Thymus (tissue), 11 donors: Measurements from ENCODE around the gene BUD31. TPM values are rescaled to one million over a fixed set of nuclear protein-coding genes. Genes with fewer than 3 reads are reported as not detected.

ENCODE experiments used
- DNase-seq, 9 donors: peaks; one replicate each; pipeline ENCODE4 v3.0.0-alpha.2; 2013; ENCODE audit warnings: low spot score in 9 of 9, low read depth in 6 of 9, missing footprints in 1 of 9
- H3K27ac ChIP-seq, 2 donors: one replicate each; pipeline ENCODE4 v1.5.1; 2013; ENCODE audit warnings: control low read depth in 1 of 2, low read depth in 1 of 2, low read length in 1 of 2, mild to moderate bottlenecking in 1 of 2, moderate library complexity in 1 of 2
- H3K27me3 ChIP-seq, 2 donors: one replicate each; pipeline ENCODE4 v1.5.1; 2013; ENCODE audit warnings: low read length in 1 of 2; ENCODE audit not compliant: control insufficient read depth in 2 of 2, insufficient read depth in 1 of 2
- H3K36me3 ChIP-seq, 2 donors: one replicate each; pipeline ENCODE4 v1.5.1; 2013; ENCODE audit warnings: low read length in 1 of 2, mild to moderate bottlenecking in 1 of 2, moderate library complexity in 1 of 2; ENCODE audit not compliant: control insufficient read depth in 2 of 2, insufficient read depth in 2 of 2
- H3K4me1 ChIP-seq, 2 donors: one replicate each; pipeline ENCODE4 v1.5.1; 2013; ENCODE audit warnings: low read length in 2 of 2; ENCODE audit not compliant: control insufficient read depth in 2 of 2, insufficient read depth in 2 of 2
- H3K4me3 ChIP-seq, 2 donors: one replicate each; pipeline ENCODE4 v1.5.1; 2013; ENCODE audit warnings: low read length in 2 of 2, control low read depth in 1 of 2, mild to moderate bottlenecking in 1 of 2
- H3K9me3 ChIP-seq, 2 donors: one replicate each; pipeline ENCODE4 v1.5.1; 2013; ENCODE audit warnings: low read length in 1 of 2, mild to moderate bottlenecking in 1 of 2; ENCODE audit not compliant: control insufficient read depth in 2 of 2, insufficient read depth in 1 of 2
- WGBS: extraction: QIAGEN DNeasy Blood & Tissue Kit; methylation state at CpG from one replicate; pipeline ENCODE4 v1.1.7; 2013; 5-methylcytosine and 5-hydroxymethylcytosine counted together
- polyA plus RNA-seq: library from polyadenylated mRNA; stranded (reverse); fragments of 200-250 nt; gene quantifications from one replicate; pipeline ENCODE4 v1.2.3, GENCODE V29; 2013
- total RNA-seq: library from RNA; stranded (reverse); fragments of 120-200 nt; gene quantifications from one replicate; pipeline ENCODE4 v1.2.4, GENCODE V29; 2013
- donor health status: healthy.

BUD31 gene
- total and polyA plus RNA-seq, 2 donors: 102 to 123 TPM

DNA sequence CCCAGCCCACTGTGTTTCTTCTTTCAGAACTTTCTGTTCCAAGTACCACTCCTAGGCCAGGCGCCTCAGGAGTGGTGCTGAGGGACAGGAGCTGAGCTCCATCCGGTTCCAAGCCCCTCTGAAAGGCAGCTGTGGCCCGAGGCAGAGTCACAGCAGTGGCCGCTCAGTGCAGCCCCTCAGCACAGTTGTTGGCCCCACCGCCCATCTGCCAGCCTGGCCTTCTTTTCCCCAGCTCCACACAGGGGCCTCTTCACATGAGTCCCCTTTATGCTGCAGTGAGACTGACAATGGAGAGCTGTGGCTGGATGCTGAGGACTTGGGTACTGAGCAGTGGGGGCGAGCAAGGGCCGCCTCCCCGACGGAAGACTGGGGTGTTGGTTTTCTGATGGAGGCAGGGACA lies 9.5 kb downstream of the BUD31 start:
- Histone ChIP-seq H3K4me1 (no peaks in the 10 kb centered on the region), H3K4me3 (no peak overlapping the region), H3K9me3 (no peaks in the 10 kb centered on the region), H3K27me3 (no peaks in the 10 kb centered on the region), H3K27ac (no peak overlapping the region), H3K36me3 (peaks cover 74 to 77% of the 10 kb centered on the region in 2 donors)
- no peak for DNase-seq
- WGBS: 97% methylated on average over 9 of the region's 9 CpGs

DNA sequence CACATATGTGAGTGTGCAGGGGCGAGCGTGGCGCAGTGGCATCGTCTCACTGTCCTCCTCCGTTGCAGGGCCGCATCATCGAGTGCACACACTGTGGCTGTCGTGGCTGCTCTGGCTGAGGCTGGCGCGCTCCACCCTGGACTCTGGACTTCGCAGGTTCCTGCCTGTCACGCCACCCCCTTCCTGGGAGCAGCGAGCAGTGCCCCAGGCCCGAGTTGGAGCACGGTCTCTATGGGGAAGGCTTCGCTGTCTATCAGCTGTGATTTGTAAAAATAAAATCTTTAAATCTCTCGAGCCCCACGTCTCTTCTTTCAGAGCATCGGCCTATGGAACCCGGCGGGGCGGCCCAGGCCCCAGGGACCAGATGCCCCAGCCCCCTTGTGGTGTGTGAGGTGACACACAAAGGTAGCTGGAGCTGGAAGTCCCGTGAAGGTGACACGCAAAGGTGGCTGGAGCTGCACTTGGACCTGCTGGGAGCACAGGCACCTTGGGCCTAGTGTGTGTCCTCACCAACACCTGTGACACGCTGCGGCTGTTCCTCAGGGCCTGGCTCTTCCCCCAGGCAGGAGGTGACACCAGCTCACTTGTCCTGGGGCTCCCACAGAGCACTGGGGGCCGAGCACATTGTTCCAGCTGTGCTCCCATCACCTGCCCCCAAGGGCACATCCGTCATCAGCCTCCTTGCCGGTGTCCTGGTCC lies 10.7 kb downstream of the BUD31 start:
- Histone ChIP-seq H3K27ac (no peak overlapping the region), H3K4me1 (no peaks in the 10 kb centered on the region), H3K27me3 (no peaks in the 10 kb centered on the region), H3K9me3 (no peaks in the 10 kb centered on the region), H3K36me3 (peaks cover 74 to 81% of the 10 kb centered on the region in 2 donors), H3K4me3 (no peak overlapping the region)
- 95% methylated on average over 29 of the region's 29 CpGs for WGBS
- DNase-seq: no peak

DNA sequence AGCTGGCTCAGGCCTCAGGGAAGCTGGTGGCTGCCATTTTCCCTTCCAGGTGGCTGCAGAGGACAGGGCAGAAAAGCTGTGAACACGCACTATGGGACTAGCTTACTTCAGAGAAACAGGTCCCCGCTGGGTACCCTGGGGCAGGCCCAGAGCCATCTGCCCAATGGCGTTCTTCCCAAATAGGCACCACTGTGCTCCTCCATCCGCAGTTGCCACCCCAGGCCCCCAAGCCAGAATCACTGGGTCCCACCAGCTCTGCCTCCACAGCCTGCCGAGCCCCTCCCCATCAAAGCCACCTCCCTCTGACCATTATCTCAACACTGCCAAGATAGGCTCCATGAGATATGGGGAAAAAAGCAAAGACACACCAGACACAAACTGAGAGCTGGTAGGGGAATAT lies 11.4 kb downstream of the BUD31 start:
- no peak for DNase-seq
- Histone ChIP-seq H3K9me3 (no peaks in the 10 kb centered on the region), H3K36me3 (peaks cover 72 to 81% of the 10 kb centered on the region in 2 donors), H3K4me3 (no peak overlapping the region), H3K4me1 (no peaks in the 10 kb centered on the region), H3K27me3 (no peaks in the 10 kb centered on the region), H3K27ac (no peak overlapping the region)
- WGBS: 99% methylated on average over 5 of the region's 5 CpGs

DNA sequence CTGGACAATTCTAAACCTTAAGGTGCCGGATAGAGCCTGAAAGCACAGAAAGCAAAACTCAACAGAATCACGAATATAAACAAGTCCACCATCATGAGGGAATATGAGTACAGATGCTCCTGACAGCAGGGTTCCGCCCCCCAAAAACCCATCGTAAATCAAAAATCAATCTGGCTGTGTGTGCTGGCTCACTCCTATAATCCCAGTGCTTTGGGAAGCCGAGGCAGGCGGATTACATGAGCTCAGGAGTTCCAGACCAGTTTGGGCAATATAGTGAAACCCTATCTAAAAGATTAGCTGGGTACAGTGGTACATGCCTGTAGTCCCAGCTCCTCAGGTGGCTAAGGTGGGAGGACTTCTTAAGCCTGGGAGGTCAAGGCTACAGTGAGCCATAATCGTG lies 12.2 kb downstream of the BUD31 start:
- Histone ChIP-seq H3K36me3 (peaks cover 68 to 77% of the 10 kb centered on the region in 2 donors), H3K27ac (no peak overlapping the region), H3K4me1 (no peaks in the 10 kb centered on the region), H3K27me3 (no peaks in the 10 kb centered on the region), H3K9me3 (no peaks in the 10 kb centered on the region), H3K4me3 (no peak overlapping the region)
- DNase-seq: no peak
- 97% methylated on average over 7 of the region's 7 CpGs for WGBS

DNA sequence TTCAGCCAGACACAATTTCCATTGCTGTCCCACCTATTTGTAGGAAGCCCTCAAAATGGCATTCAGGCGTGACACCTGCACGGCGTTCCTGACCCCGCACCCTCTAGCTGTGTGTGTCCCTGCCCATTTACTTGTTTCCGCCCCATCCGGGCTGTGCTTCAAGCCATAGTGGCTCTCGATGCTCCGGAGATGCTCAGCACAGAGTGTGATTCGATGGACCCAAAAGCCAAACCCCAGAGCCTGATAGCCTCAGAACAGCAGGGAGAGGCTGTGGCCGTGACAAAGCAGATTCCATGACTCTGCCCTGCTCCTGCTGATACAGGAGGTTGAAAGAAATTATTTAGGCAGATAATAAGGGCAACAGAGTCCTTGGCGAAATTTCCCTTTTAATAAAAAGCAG lies 13.4 kb downstream of the BUD31 start:
- Histone ChIP-seq H3K36me3 (peaks cover 57 to 65% of the 10 kb centered on the region in 2 donors), H3K27ac (no peak overlapping the region), H3K4me3 (no peak overlapping the region), H3K4me1 (no peaks in the 10 kb centered on the region), H3K27me3 (no peaks in the 10 kb centered on the region), H3K9me3 (no peaks in the 10 kb centered on the region)
- WGBS: 98% methylated on average over 11 of the region's 11 CpGs
- DNase-seq: no peak

DNA sequence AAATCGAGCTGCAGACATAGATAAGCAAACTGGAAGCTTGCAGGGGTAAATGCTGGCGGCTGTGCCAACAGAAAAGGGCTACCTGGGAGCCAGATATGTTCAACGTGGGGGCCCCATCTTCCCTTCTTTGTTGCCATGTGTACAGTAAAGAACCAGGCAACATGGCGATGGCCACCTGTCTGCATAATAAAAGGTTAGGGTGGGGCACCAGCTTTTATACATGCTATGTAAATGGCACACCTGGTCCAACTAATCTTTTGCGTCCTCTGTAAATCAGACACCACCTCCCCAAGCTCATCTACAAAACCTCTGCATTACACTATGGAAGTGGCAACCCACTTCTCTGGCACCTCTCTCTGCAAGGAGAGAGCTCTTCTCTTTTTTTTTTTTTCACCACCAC lies 13.9 kb downstream of the BUD31 start:
- DNase-seq: no peak
- H3K36me3 ChIP-seq: peaks cover 53 to 61% of the 10 kb centered on the region in 2 donors
- no peaks in the 10 kb centered on the region for H3K9me3 ChIP-seq
- H3K4me3 ChIP-seq: no peak overlapping the region
- WGBS: 95% methylated on average over 5 of the region's 5 CpGs
- H3K4me1 ChIP-seq: no peaks in the 10 kb centered on the region
- H3K27me3 ChIP-seq: no peaks in the 10 kb centered on the region
- H3K27ac ChIP-seq: no peak overlapping the region

DNA sequence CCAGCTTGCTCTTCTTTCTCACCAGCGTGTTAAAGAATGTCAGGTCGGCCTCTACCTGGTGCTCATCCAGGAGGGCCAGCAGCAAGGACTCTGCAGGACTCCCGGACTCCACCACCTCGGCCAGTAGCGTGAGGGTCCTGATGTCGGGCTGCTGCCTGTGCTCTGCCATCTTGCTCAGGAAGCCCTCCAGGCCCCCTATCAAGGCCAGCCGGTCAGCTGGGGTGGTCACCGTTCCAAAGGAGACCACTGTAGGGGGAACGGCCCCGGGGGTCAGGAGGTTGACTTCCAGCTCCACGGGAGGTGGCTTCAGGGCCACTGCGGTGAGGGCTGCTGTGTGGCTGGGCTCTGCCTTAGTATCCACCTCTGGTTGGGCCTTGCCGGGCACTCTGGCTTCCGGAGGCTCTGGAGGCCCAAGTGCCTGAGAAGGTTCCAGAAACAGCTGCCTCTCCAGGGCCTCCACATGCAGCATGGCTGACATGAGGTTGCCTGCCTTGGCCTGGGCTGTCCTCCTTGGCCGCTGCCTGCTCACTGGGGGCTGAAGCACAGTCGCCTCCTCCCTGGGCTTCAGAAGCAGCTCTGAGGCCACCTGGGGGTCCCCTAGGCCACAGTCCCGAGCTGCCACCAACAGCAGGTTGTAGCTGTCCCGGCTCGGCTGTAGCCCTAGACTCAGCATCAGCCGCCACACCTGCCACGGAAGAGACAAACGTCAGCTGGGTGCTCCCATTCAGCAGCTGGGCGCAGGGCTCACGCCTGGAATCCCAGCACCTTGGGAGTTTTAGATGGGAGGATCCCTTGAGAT lies 16.4 kb downstream of the BUD31 start:
- no peak overlapping the region for H3K4me3 ChIP-seq
- no peak for DNase-seq
- WGBS: 94% methylated on average over 24 of the region's 24 CpGs

DNA sequence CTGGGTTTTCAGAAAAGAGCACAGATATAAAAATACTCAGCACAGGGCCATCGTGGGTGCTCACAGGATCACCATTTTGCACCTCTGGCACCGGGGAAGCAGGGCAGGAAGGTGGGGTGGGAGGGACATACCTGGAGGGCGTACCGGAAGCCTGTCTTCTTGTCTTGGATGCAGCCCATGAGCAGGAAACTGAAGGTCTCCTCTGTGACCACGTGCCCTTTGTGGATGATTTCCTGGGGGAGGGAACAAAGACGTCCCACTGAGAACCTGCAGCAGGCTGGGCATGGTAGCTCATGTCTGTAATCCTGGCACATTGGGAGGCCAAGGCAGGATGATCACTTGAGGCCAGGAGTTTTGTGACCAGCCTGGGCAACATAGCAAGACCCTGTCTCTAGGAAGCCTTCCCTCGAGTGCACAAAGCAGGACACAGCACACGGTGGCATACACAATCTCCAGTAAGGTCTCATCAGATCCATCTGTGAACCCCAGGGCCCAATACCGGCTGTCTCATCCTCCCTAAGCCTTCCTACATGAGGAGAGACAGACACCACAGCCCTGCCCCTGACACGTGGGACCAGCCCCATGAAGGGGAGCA lies 20.3 kb downstream of the BUD31 start:
- Histone ChIP-seq H3K27ac (no peak overlapping the region), H3K4me1 (no peaks in the 10 kb centered on the region), H3K27me3 (no peaks in the 10 kb centered on the region), H3K4me3 (no peak overlapping the region), H3K36me3 (peaks cover 34 to 49% of the 10 kb centered on the region in 2 donors), H3K9me3 (no peaks in the 10 kb centered on the region)
- no peak for DNase-seq
- 84% methylated on average over 10 of the region's 10 CpGs for WGBS

More for the DNA sequence above, 16.4 kb downstream of the BUD31 start:
- Histone ChIP-seq H3K36me3 (peaks cover 45 to 49% of the 10 kb centered on the region in 2 donors), H3K27ac (no peak overlapping the region), H3K27me3 (no peaks in the 10 kb centered on the region), H3K9me3 (no peaks in the 10 kb centered on the region), H3K4me1 (no peaks in the 10 kb centered on the region)

DNA sequence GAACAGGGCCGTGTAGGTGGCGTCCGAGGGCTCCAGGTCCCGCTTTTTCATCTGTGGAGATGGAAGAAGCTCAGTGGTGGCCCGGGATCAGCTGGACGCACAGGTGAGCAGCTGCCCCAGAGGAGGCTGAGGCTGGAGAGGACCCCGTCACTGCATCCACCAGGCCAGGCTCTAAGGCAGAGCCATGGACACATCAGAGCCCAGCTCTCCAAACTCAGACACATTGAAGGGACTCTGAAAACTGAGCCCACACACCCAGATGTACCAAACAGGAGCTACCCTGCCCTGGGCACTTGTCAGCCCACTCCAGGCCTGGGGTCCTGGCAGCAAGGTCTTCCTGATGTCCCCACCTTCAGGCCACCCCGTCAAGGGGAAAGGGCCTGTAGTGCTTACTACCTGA lies 21.0 kb downstream of the BUD31 start:
- H3K4me1 ChIP-seq: no peaks in the 10 kb centered on the region
- H3K27ac ChIP-seq: no peak overlapping the region
- peaks cover 31 to 46% of the 10 kb centered on the region in 2 donors for H3K36me3 ChIP-seq
- no peak for DNase-seq
- 98% methylated on average over 8 of the region's 8 CpGs for WGBS
- no peaks in the 10 kb centered on the region for H3K9me3 ChIP-seq
- no peaks in the 10 kb centered on the region for H3K27me3 ChIP-seq
- no peak overlapping the region for H3K4me3 ChIP-seq
